GM13976 (cell line): ENCODE data around the gene PSMG3.

Source experiments
- DNase-seq: peaks from one replicate; pipeline ENCODE4 v3.0.0; 2012; ENCODE audit warnings: low spot score
- in situ Hi-C: fragments of 300-500 bp; cut with MboI; formaldehyde crosslinking; loops from one replicate; pipeline ENCODE4 v1.12.0; 2022; ENCODE audit warnings: low sequenced_read_pairs, mixed read lengths, inconsistent platforms; ENCODE audit not compliant: unreplicated experiment
- TF ChIP-seq, protein P1 (sequence below): IDR thresholded peaks from 2 replicates; pipeline ENCODE4 v1.5.1; 2012; ENCODE audit warnings: borderline replicate concordance, mild to moderate bottlenecking; ENCODE audit not compliant: insufficient read depth; ENCODE audit errors: extremely low read depth, missing control alignments, control extremely low read depth

Gene PSMG3

DNA sequence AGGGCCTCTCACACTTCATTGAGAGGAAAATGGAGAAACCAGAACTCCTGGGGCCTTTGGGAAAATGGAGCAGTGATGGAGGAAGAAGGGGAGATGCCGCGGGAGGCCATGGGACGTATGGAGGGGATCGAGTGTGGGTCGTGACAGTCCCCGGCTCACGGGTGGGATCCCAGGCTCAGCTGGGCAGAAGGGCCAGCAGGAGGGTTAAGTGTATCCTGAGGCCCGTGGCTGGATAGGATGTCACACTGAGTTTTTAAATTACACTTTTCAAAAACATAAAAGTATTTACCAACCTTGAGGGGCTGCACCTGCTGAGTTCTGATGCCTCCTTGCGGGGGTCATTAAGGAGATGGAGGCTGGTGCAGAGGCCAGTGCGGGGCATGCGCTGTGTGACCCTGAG lies 28.0 kb upstream of the PSMG3 start:
- in situ Hi-C loops: loop anchor here (25.0 kb wide), 1 partner anchor 740 kb away; no protein-coding TSS in a partner anchor
- TF ChIP-seq, protein P1, sequence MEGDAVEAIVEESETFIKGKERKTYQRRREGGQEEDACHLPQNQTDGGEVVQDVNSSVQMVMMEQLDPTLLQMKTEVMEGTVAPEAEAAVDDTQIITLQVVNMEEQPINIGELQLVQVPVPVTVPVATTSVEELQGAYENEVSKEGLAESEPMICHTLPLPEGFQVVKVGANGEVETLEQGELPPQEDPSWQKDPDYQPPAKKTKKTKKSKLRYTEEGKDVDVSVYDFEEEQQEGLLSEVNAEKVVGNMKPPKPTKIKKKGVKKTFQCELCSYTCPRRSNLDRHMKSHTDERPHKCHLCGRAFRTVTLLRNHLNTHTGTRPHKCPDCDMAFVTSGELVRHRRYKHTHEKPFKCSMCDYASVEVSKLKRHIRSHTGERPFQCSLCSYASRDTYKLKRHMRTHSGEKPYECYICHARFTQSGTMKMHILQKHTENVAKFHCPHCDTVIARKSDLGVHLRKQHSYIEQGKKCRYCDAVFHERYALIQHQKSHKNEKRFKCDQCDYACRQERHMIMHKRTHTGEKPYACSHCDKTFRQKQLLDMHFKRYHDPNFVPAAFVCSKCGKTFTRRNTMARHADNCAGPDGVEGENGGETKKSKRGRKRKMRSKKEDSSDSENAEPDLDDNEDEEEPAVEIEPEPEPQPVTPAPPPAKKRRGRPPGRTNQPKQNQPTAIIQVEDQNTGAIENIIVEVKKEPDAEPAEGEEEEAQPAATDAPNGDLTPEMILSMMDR: no peak

DNA sequence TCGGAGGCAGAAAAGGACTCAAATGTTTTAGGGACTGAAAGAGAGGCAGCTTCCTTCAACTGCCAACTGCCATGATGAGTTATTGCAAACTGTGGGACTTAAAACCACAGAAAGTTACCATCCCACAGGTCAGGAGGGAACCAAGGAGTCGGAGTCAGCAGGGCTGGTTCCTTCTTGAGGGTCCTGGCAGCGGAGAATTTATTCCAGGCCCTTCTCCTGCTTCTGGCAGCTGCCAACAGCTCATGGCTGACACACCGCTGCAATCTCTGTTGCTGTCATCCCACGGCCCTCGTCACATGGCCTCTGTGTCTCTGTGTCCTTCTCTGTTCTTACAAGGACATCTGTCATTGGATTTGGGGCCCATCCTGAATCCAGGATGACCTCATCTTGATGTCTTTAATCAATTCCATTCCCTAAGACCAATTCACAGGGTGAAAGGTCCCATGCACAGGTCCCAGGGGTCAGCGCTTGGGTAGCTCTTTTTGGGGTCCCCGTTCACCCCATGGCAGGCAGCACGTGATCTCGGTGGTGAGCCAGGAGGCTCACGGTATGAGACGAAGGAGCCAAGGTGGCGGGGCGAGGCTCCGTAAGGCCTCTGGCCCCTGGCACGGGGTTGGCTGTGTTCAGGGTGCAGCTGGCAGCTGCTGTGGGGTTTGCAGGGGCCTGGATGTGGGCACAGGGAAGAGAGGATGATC lies 27.4 kb upstream of the PSMG3 start:
- DNase-seq: no peak
- in situ Hi-C loops: loop anchor here (25.0 kb wide), 1 partner anchor 740 kb away; no protein-coding TSS in a partner anchor

More for the DNA sequence above, 28.0 kb upstream of the PSMG3 start:
- DNase-seq: no peak

DNA sequence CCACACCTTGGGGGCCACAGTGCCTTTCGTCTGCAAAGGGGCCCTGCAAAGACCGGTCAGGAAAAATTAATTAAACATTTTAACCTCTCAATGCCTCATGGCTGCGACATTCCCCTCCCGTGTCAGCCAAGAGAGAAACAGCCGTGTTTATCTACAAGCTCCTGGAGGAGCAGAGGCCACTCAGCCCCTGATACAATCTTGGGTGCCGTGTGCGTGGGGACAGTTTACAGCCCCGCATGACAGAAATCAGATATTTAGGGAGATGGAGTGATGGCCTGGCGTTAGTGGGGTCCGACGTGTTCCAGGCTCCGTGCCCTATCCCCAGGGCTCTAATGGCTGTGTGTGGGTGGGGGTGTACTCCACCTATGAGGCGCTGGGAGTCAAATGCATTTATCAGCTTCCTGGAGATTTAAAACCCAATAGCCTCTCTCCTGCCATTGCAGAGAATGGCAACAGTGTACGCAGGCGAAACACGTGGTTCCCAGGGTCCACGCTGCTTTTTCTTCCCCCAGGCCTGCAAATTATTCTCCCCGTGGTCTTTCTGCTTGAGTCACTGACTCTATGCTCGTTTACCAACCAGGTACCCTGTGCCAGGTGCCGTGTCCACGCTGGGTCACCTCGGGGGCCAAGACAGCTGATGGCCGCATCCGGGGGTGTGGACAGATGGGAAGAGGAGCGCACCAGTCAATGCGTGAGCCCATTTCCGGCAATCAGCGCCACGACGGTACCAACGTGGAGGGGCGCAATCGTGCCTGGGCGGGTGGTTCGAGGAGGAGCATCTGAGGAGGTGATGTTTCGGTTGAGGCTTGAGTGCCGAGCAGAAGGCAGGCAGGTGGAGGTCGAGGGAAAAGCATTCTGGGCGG lies 26.6 kb upstream of the PSMG3 start:
- no peak for DNase-seq
- TF ChIP-seq, protein P1: no peak
- in situ Hi-C loops: loop anchor here (25.0 kb wide), 1 partner anchor 741 kb away; no protein-coding TSS in a partner anchor

More for the DNA sequence above, 27.4 kb upstream of the PSMG3 start:
- TF ChIP-seq, protein P1: no peak

DNA sequence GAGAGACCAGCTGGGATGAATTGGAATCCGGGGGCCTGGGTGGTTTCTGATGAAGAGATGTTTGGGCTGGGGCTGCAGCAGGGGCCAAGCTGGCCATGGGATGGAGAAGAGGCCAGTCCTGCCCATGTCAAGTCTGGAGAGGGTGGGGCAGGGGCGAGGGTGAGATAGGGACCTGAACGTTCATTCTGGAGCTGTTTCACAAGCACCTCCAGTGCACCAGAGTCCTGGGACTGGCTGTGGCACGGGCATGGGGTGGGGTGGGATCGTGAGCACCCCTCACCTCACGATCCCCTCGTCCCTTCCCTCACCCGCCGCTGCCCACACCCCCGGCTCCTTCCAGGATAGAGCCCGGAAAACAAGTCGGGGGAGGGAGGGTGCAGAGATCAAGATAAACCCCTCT lies 25.8 kb upstream of the PSMG3 start:
- DNase-seq: no peak
- in situ Hi-C loops: loop anchor here (25.0 kb wide), 1 partner anchor 742 kb away; no protein-coding TSS in a partner anchor
- TF ChIP-seq, protein P1: no peak

DNA sequence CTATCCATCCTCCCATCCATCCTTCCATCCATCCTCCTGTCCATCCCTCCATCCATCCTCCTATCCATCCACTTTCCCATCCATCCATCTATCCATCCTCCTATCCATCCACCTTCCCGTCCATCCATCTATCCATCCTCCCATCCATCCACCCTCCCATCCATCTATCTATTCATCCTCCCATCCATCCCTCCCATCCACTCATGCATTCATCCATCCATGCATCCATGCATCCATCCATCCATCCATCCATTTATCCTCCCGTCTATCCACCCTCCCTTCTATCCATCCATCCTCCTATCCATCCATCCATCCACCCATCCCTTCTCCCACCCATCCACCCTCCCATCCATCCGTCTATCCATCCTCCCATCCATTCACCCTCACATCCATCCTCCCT lies 25.2 kb upstream of the PSMG3 start:
- DNase-seq: no peak
- in situ Hi-C loops: loop anchor here (25.0 kb wide), 1 partner anchor 742 kb away; no protein-coding TSS in a partner anchor
- TF ChIP-seq, protein P1: no peak

DNA sequence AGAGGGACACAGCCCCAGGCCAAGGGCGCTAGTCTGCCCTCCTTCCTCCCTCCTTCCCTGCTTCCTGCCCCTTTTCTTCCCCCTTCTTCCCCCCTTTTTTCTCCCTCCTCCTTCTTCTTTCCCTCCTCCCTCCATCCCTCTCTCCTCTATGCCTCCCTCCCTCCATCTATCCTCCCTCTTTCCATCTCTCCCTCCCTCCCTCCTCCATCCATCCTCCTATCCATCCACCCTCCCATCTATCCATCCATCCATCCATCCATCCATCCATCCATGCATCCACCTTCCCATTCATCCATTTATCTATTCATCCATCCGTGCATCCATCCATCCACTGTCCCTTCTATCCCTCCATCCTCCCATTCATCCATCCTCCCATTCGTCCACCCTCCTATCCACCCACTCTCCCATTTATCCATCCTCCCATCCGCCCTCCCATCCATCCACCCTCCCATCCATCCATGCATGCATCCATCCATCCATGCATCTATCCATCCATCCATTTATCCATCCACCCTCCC lies 24.1 kb upstream of the PSMG3 start:
- in situ Hi-C loops: loop anchor here (25.0 kb wide), 1 partner anchor 743 kb away; no protein-coding TSS in a partner anchor
- no peak for DNase-seq
- TF ChIP-seq, protein P1: no peak
